Activated gamma-delta T cell treated with anti-CD3 and anti-CD28 coated beads, Interleukin-2, amount 50 U/mL, for 16 hours (primary cell): Measurements from ENCODE around the gene OAF.
"Not testable (repeated sequence)": the region's sequence is repeated elsewhere in the genome, so short reads cannot be mapped to it uniquely, and the experiment has no call there.

Source experiments
- DNase-seq: peaks from one replicate; pipeline ENCODE4 v3.0.0-alpha.2; 2020; ENCODE audit warnings: low read depth

OAF gene

GRCh38 chr11:120244476-120245365, 33.9 kb downstream of the OAF start:
- DNase-seq = no peak

- DNase-seq = no peak
Observed at GRCh38 chr11:120245434-120245833, 34.6 kb downstream of the OAF start.

- no peak for DNase-seq
Observed at GRCh38 chr11:120248551-120249278, 37.9 kb downstream of the OAF start.

GRCh38 chr11:120249279-120250262, 38.7 kb downstream of the OAF start:
- no peak for DNase-seq

GRCh38 chr11:120253377-120253776, 42.5 kb downstream of the OAF start:
- not testable (repeated sequence) for DNase-seq

- no peak for DNase-seq
Observed at GRCh38 chr11:120254788-120255518, 44.1 kb downstream of the OAF start.

- DNase-seq = no peak
Observed at GRCh38 chr11:120255519-120255866, 44.7 kb downstream of the OAF start.

- DNase-seq = no peak
Observed at GRCh38 chr11:120256178-120256577, 45.3 kb downstream of the OAF start.

GRCh38 chr11:120256779-120257178, 45.9 kb downstream of the OAF start:
- no peak for DNase-seq

- DNase-seq = no peak
Observed at GRCh38 chr11:120257346-120257745, 46.5 kb downstream of the OAF start.

GRCh38 chr11:120258661-120259060, 47.8 kb downstream of the OAF start:
- DNase-seq = no peak

- no peak for DNase-seq
Observed at GRCh38 chr11:120259241-120259640, 48.4 kb downstream of the OAF start.

- no peak for DNase-seq
Observed at GRCh38 chr11:120259988-120260565, 49.2 kb downstream of the OAF start.

- no peak for DNase-seq
Observed at GRCh38 chr11:120260616-120261015, 49.8 kb downstream of the OAF start.

GRCh38 chr11:120261321-120261720, 50.5 kb downstream of the OAF start:
- DNase-seq = no peak

GRCh38 chr11:120261931-120262330, 51.1 kb downstream of the OAF start:
- DNase-seq = no peak

- no peak for DNase-seq
Observed at GRCh38 chr11:120267319-120267718, 56.5 kb downstream of the OAF start.

- DNase-seq = no peak
Observed at GRCh38 chr11:120268686-120269085, 57.9 kb downstream of the OAF start.

GRCh38 chr11:120270386-120270785, 59.6 kb downstream of the OAF start:
- no peak for DNase-seq

- no peak for DNase-seq
Observed at GRCh38 chr11:120271672-120272071, 60.8 kb downstream of the OAF start.

- DNase-seq = no peak
Observed at GRCh38 chr11:120272303-120272702, 61.5 kb downstream of the OAF start.
